ENCODE results near the gene FAM83C.
"Not testable (repeated sequence)": the region's sequence is repeated elsewhere in the genome, so short reads cannot be mapped to it uniquely, and the experiment has no call there.

FAM83C gene

DNA sequence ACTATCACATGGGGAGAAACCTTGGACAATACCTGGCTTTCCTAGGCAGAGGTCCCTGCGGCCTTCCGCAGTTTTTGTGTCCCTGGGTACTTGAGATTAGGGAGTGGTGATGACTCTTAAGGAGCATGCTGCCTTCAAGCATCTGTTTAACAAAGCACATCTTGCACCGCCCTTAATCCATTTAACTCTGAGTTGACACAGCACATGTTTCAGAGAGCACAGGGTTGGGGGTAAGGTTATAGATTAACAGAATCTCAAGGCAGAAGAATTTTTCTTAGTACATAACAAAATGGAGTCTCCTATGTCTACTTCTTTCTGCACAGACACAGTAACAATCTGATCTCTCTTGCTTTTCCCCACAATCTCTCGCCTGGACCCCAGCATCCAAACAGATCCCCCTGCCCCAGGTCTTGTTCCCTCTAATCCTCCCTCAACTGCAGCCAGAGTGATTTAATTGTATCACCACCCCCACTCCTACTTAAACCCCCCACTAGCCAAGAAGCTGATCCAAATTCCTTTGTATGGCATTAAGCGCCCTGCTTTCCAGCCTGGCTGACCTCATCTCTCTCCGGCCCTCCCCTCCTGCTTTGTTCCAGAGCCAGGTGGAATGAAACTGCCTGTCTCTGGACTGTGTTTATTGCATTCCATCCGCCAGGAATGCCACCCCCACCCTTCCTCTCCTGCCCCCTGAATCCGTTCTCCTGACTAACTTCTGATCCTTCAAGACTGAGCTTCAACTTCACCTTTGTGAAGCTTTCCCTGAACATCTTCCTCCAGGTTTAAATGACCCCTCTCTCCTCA, 29.3 kb downstream of the FAM83C start:
- DNase-seq: not testable (repeated sequence)

- DNase-seq: not testable (repeated sequence)
These were observed 29.9 kb downstream of the FAM83C start for GRCh38 chr20:35262321-35262720.

GRCh38 chr20:35260426-35260825, 31.8 kb downstream of the FAM83C start:
- DNase-seq: no peak

- no peak for DNase-seq
These were observed 34.9 kb downstream of the FAM83C start for GRCh38 chr20:35257175-35257909.

GRCh38 chr20:35254448-35254999, 37.7 kb downstream of the FAM83C start:
- DNase-seq: no peak

DNA sequence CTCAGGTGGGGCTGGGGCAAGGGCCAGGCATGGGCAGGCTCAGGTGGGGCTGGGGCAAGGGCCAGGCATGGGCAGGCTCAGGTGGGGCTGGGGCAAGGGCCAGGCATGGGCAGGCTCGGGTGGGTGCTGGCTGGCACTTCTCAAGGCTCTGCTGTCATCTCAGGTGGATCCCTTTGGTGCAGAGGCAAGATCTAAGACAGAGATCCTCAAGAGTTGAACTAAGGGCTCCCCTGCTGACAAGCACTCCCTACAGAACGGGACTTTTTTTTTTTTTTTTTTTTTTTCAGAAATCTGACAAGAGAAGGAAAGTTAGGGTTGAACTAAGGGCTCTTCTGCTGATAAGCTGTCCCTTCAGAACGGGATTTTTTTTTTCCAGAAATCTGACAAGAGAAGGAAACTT, 39.2 kb downstream of the FAM83C start:
- DNase-seq: no peak

DNA sequence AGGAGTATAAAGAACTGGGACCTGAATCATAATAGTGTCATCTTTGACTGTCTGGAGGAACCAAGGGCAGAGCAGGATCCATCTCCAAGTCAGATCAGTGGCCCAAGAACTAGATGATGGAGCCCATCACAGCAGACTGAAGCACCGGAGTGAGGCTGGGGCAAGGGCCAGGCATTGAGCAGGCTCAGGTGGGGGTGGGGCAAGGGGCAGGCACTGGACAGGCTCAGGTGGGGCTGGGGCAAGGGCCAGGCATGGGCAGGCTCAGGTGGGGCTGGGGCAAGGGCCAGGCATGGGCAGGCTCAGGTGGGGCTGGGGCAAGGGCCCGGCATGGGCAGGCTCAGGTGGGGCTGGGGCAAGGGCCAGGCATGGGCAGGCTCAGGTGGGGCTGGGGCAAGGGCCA, 39.6 kb downstream of the FAM83C start:
- DNase-seq: not testable (repeated sequence)

DNA sequence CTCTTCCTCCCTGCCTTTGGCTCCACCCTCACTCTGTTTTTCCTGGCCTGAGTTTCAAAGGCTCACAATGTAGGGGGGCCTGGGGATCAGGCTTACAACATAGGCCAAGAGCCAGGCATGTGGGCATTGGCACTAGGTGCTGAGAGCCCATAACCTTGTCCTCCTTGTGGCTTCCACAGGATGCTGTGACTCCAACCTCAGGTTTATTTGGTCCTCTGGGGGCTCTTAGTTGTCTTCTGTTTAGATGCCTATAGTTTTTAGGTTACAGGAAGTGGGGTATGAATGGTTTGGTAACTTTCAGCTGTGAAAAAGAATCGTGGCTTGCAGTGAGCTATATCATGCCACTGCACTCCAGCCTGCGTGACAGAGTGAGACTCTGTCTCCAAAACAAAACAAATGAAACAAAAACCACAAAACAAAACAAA, 40.2 kb downstream of the FAM83C start:
- DNase-seq: no peak

GRCh38 chr20:35251613-35251940, 40.6 kb downstream of the FAM83C start:
- no peak for DNase-seq

DNA sequence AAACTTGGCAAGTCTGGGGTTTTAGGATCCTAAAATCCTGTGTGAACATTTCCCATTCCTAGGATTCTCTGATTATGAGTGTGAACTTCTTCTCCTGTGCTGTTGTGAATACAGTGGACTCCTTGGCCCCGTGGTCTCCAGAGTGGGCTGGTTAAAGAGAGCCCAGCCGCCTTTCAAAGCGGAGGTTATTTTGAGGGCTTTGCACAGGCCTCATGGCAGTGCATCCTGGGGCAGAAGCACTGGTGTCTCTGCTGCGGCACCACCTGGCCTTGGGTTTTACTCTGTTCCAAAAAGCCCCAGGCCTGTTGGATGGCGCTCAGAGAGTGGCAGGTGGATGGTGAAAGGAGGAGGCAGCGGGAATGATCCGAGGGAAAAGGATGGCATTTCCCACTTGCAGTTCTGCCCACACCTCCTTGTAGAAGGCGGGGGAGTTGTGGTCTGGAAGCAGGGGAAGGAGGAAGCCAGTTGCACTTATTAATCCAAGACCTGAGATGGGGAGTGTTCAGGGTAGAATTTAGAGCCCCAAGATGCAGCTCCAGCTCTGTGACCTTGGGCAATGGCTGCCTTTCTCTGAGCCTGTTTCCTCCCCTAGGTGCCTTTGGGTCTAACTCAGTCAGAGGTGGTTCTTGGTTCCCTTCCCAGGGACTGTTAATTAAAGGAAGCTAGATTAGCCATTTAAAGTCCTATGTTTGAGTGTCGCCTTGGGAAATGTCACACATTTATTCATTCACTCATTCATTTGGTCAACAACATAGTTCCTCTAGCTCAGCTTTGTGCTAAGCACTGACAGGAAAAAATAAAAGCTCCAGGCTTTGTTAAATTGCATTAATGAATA, 43.4 kb downstream of the FAM83C start:
- no peak for DNase-seq

DNA sequence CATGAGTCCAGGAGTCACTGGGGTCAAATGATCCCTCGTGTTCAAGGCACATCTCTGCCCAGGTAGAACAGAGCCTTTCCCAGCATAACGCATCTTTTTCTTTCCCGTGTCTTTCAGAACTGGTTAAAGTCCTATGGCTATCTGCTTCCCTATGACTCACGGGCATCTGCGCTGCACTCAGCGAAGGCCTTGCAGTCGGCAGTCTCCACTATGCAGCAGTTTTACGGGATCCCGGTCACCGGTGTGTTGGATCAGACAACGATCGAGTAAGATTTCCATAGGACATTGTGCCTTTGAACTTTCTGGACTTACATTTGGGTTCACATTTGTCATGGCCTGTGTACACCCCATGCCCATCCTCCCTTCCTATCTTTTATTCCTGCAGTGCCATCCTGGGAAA, 45.5 kb downstream of the FAM83C start:
- DNase-seq: no peak

GRCh38 chr20:35243986-35244385, 48.2 kb downstream of the FAM83C start:
- DNase-seq: no peak

DNA sequence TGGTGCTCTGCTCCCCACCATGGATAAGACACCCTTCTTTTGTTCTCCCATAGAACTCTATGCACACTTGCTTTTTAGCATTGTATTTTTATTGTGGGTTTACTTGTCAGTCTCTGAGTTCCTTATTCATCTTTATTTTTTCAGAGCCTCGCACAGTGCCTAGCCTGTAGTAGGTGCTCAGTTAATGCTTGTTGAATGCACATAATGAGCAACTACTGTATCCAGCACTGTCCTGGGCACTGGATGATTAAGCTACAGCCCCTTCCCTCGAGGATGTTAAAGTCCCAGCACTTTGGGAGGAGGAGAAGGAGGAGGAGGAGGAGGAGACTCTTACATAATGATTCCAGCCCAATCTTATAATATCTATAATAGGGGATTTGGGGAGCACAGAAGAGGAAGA, 48.9 kb downstream of the FAM83C start:
- DNase-seq: no peak

GRCh38 chr20:35240811-35241293, 51.4 kb downstream of the FAM83C start:
- DNase-seq: no peak

GRCh38 chr20:35240083-35240810, 52.0 kb downstream of the FAM83C start:
- no peak for DNase-seq

GRCh38 chr20:35238735-35239134, 53.5 kb downstream of the FAM83C start:
- DNase-seq: no peak

DNA sequence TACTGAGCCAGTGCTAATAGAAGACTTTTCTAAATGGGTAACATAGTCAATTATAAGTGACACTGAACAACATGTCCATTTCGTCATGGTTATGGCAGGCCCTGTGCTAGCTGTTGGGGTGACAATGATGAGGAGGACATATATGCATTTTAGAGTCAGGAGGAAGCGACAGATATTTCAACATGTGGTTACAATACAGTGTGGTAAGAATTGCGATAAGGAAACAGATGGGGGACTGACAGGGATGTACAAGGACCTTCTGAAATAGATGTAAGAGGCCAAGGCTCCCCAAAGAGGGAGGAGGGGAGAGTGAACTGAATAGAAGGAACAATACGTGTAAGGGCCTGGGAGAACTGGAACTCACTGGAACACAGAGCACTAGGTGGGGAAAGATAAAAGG, 54.1 kb downstream of the FAM83C start:
- no peak for DNase-seq

- no peak for DNase-seq
These were observed 54.7 kb downstream of the FAM83C start for GRCh38 chr20:35237486-35237885.

GRCh38 chr20:35235881-35236280, 56.3 kb downstream of the FAM83C start:
- no peak for DNase-seq

All from activated CD4-positive, alpha-beta T cell treated with anti-CD3 and anti-CD28 coated beads for 48 hours (primary cell).